MM.1S (cell line): ENCODE measurements around the gene DIS3L2.

Experiments used
- DNase-seq: peaks from one replicate; pipeline ENCODE4 v3.0.0-alpha.2; 2015
- H2AFZ ChIP-seq: fragments of 300-600 bp; sonication (generic); 2 replicates; pipeline ENCODE4 v1.6.0; 2016; ENCODE audit warnings: antibody characterized with exemption, low read length
- H3F3A ChIP-seq: fragments of 300-600 bp; sonication (generic); 2 replicates; pipeline ENCODE4 v1.6.1; 2016; ENCODE audit warnings: mild to moderate bottlenecking, antibody characterized with exemption, low read length, moderate library complexity, mixed read lengths; ENCODE audit not compliant: insufficient read depth
- H3K27ac ChIP-seq: fragments of 300-600 bp; sonication (generic); 2 replicates; pipeline ENCODE4 v1.5.1; 2016; ENCODE audit warnings: mild to moderate bottlenecking, low read length
- H3K27me3 ChIP-seq: fragments of 300-600 bp; sonication (generic); replicated peaks from 2 replicates; pipeline ENCODE4 v1.6.0; 2016; ENCODE audit warnings: low read length; ENCODE audit not compliant: insufficient read depth
- H3K36me3 ChIP-seq: fragments of 300-600 bp; sonication (generic); replicated peaks from 2 replicates; pipeline ENCODE4 v1.6.1; 2016; ENCODE audit warnings: mild to moderate bottlenecking, low read length, mixed read lengths; ENCODE audit not compliant: insufficient read depth
- H3K4me1 ChIP-seq: fragments of 300-600 bp; sonication (generic); 2 replicates; pipeline ENCODE4 v1.6.1; 2016; ENCODE audit warnings: low read length, mixed read lengths
- H3K4me2 ChIP-seq: fragments of 300-600 bp; sonication (generic); 2 replicates; pipeline ENCODE4 v1.6.0; 2016; ENCODE audit warnings: low read depth, low read length
- H3K4me3 ChIP-seq: fragments of 300-600 bp; sonication (generic); 2 replicates; pipeline ENCODE4 v1.5.1; 2016; ENCODE audit warnings: low read length, mixed read lengths
- H3K79me2 ChIP-seq: fragments of 300-600 bp; sonication (generic); 2 replicates; pipeline ENCODE4 v1.6.1; 2016; ENCODE audit warnings: mixed run types, low read length, mixed read lengths
- H3K9ac ChIP-seq: fragments of 300-600 bp; sonication (generic); 2 replicates; pipeline ENCODE4 v1.6.1; 2016; ENCODE audit warnings: low read length, mixed read lengths
- H3K9me2 ChIP-seq: fragments of 300-600 bp; sonication (generic); replicated peaks from 2 replicates; pipeline ENCODE4 v1.6.1; 2016; ENCODE audit warnings: mild to moderate bottlenecking, low read length, mixed read lengths; ENCODE audit not compliant: insufficient read depth
- H3K9me3 ChIP-seq: fragments of 300-600 bp; sonication (generic); replicated peaks from 2 replicates; pipeline ENCODE4 v1.6.1; 2016; ENCODE audit warnings: mild to moderate bottlenecking, low read length, mixed read lengths; ENCODE audit not compliant: insufficient read depth
- H4K20me1 ChIP-seq: fragments of 300-600 bp; sonication (generic); 2 replicates; pipeline ENCODE4 v1.6.1; 2016; ENCODE audit warnings: mild to moderate bottlenecking, low read length, moderate library complexity, mixed read lengths; ENCODE audit not compliant: insufficient read depth
- EZH2 ChIP-seq: fragments of 300-600 bp; sonication (generic); optimal IDR thresholded peaks from 2 replicates; pipeline ENCODE3; 2017; ENCODE audit warnings: low read depth, mild to moderate bottlenecking, antibody characterized with exemption, low read length, mixed read lengths
- EZH2phosphoT487 ChIP-seq: fragments of 300-600 bp; sonication (generic); IDR thresholded peaks from 2 replicates; pipeline ENCODE4 v1.6.1; 2018; ENCODE audit warnings: antibody characterized with exemption, low read length
- TF ChIP-seq, protein P1 (sequence below): fragments of 300-600 bp; sonication (generic); IDR thresholded peaks from 2 replicates; pipeline ENCODE4 v1.5.1; 2016; ENCODE audit warnings: antibody characterized with exemption, low read length, mixed read lengths

DIS3L2 gene

GRCh38 chr2:232240906-232241305 is 279.4 kb downstream of the DIS3L2 start:
- H3K4me3 ChIP-seq: no peak overlapping the region
- H3F3A ChIP-seq: no peaks in the 10 kb centered on the region
- H3K9ac ChIP-seq: no peak overlapping the region
- no peaks in the 10 kb centered on the region for H3K79me2 ChIP-seq
- H3K4me1 ChIP-seq: peaks cover 4% of the 10 kb centered on the region; the same call in 1 of the 2 replicates
- no peaks in the 10 kb centered on the region for H3K9me2 ChIP-seq
- H2AFZ ChIP-seq: no peak overlapping the region
- H4K20me1 ChIP-seq: no peaks in the 10 kb centered on the region
- no peak overlapping the region for H3K4me2 ChIP-seq
- TF ChIP-seq EZH2 (no peak), EZH2phosphoT487 (no peak)
- TF ChIP-seq, protein P1, sequence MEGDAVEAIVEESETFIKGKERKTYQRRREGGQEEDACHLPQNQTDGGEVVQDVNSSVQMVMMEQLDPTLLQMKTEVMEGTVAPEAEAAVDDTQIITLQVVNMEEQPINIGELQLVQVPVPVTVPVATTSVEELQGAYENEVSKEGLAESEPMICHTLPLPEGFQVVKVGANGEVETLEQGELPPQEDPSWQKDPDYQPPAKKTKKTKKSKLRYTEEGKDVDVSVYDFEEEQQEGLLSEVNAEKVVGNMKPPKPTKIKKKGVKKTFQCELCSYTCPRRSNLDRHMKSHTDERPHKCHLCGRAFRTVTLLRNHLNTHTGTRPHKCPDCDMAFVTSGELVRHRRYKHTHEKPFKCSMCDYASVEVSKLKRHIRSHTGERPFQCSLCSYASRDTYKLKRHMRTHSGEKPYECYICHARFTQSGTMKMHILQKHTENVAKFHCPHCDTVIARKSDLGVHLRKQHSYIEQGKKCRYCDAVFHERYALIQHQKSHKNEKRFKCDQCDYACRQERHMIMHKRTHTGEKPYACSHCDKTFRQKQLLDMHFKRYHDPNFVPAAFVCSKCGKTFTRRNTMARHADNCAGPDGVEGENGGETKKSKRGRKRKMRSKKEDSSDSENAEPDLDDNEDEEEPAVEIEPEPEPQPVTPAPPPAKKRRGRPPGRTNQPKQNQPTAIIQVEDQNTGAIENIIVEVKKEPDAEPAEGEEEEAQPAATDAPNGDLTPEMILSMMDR: no peak
- no peaks in the 10 kb centered on the region for H3K27me3 ChIP-seq
- H3K27ac ChIP-seq: no peak overlapping the region
- H3K9me3 ChIP-seq: no peaks in the 10 kb centered on the region
- no peak for DNase-seq
- no peaks in the 10 kb centered on the region for H3K36me3 ChIP-seq

GRCh38 chr2:232242316-232242715 is 280.8 kb downstream of the DIS3L2 start:
- H3F3A ChIP-seq: no peaks in the 10 kb centered on the region
- H2AFZ ChIP-seq: no peak overlapping the region
- no peak overlapping the region for H3K4me3 ChIP-seq
- H3K79me2 ChIP-seq: no peaks in the 10 kb centered on the region
- H3K4me2 ChIP-seq: no peak overlapping the region
- H3K27ac ChIP-seq: no peak overlapping the region
- no peaks in the 10 kb centered on the region for H3K27me3 ChIP-seq
- H3K4me1 ChIP-seq: no peaks in the 10 kb centered on the region
- H3K9me3 ChIP-seq: no peaks in the 10 kb centered on the region
- no peaks in the 10 kb centered on the region for H3K36me3 ChIP-seq
- no peak for TF ChIP-seq EZH2phosphoT487
- TF ChIP-seq, protein P1: no peak
- TF ChIP-seq EZH2: no peak
- no peak for DNase-seq
- no peak overlapping the region for H3K9ac ChIP-seq
- H3K9me2 ChIP-seq: no peaks in the 10 kb centered on the region
- no peaks in the 10 kb centered on the region for H4K20me1 ChIP-seq

DNA sequence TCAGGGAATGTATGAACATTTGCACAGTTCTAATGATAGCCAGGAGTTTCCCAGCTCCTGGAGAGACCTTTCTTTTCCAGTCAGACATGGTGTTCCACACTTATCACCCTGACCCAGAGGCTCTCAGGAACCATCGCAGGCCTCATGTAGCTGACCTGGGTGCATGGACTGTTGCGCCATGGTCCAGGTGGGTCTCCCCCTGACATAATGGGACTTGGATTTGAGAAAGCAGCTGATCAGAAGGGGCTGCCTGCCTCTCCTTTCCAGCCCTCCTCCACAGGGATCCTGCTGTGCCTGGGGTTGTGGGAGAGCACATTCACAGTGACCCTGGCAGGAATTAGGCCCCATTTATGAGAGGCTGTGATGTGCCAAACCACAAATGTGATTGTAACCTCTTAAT is 283.6 kb downstream of the DIS3L2 start:
- no peak overlapping the region for H3K27ac ChIP-seq
- H3K79me2 ChIP-seq: no peaks in the 10 kb centered on the region
- no peak overlapping the region for H3K4me3 ChIP-seq
- H2AFZ ChIP-seq: no peak overlapping the region
- DNase-seq: no peak
- H3K9me3 ChIP-seq: no peaks in the 10 kb centered on the region
- no peaks in the 10 kb centered on the region for H3K36me3 ChIP-seq
- H4K20me1 ChIP-seq: no peaks in the 10 kb centered on the region
- no peaks in the 10 kb centered on the region for H3K4me1 ChIP-seq
- H3F3A ChIP-seq: no peaks in the 10 kb centered on the region
- no peaks in the 10 kb centered on the region for H3K9me2 ChIP-seq
- H3K27me3 ChIP-seq: no peaks in the 10 kb centered on the region
- H3K4me2 ChIP-seq: no peak overlapping the region
- no peak overlapping the region for H3K9ac ChIP-seq
- TF ChIP-seq EZH2 (no peak), EZH2phosphoT487 (no peak)
- TF ChIP-seq, protein P1: no peak
